ENCODE data around the gene PTPRJ. TPM values are rescaled to one million over a fixed set of nuclear protein-coding genes. Genes with fewer than 3 reads are reported as not detected.

Gene PTPRJ
- total and polyA plus RNA-seq, 2 of the 13 experiments (the other 11 are each of a cell fraction or from before 2014, with no cell fraction given) = 1.0 to 1.2 TPM

- TF ChIP-seq KLF11 (CRISPR knock-in tag; IDR thresholded peaks at IDR 0.05) (no peak), ZNF263 (CRISPR knock-in tag; IDR thresholded peaks at IDR 0.05) (no peak), ZNF12 (CRISPR knock-in tag; IDR thresholded peaks at IDR 0.05) (no peak), SIN3B (IDR thresholded peaks at IDR 0.05; ENCODE audit: low read length) (no peak), ZBTB43 (CRISPR knock-in tag; conservative IDR thresholded peaks at IDR 0.05) (no peak), NFYC (CRISPR knock-in tag; IDR thresholded peaks at IDR 0.05) (no peak), ZNF512B (CRISPR knock-in tag; IDR thresholded peaks at IDR 0.05; ENCODE audit: borderline replicate concordance) (no peak), KDM5B (CRISPR knock-in tag; IDR thresholded peaks at IDR 0.05; ENCODE audit: borderline replicate concordance) (peak; percentile 35; the same call in 1 of the 2 replicates), ZNF264 (CRISPR knock-in tag; IDR thresholded peaks at IDR 0.05) (no peak), SNAI1 (CRISPR knock-in tag; IDR thresholded peaks at IDR 0.05; ENCODE audit: borderline replicate concordance) (no peak), HNRNPL (IDR thresholded peaks at IDR 0.05; ENCODE audit: low read depth, low read length) (0 out of 2 replicates have a peak, but pooled peaks have one; percentile 52), DNMT3B (CRISPR knock-in tag; conservative IDR thresholded peaks at IDR 0.05) (no peak), TGIF2 (CRISPR knock-in tag; IDR thresholded peaks at IDR 0.05) (no peak), ZFY (CRISPR knock-in tag; IDR thresholded peaks at IDR 0.05) (peak; percentile 49; the same call in 1 of the 2 replicates), GABPB1 (CRISPR knock-in tag; IDR thresholded peaks at IDR 0.05) (no peak), NR3C1 (CRISPR knock-in tag; IDR thresholded peaks at IDR 0.05) (no peak), ZNF574 (CRISPR knock-in tag; IDR thresholded peaks at IDR 0.05) (no peak), ZKSCAN8 (CRISPR knock-in tag; IDR thresholded peaks at IDR 0.05; ENCODE audit: borderline replicate concordance) (no peak), HNRNPLL (IDR thresholded peaks at IDR 0.05; ENCODE audit: low read depth, low read length, poor library complexity, severe bottlenecking) (peak; percentile 55), HNF1B (CRISPR knock-in tag; IDR thresholded peaks at IDR 0.05) (no peak), RFX5 (IDR thresholded peaks at IDR 0.05; ENCODE audit: low read depth, low read length) (no peak), ZNF557 (CRISPR knock-in tag; IDR thresholded peaks at IDR 0.05) (no peak), NFKBIZ (CRISPR knock-in tag; IDR thresholded peaks at IDR 0.05) (no peak)
Measured at GRCh38 chr11:47980907-47981621, 705 bp downstream of the PTPRJ start (continued).
